Stimulated activated CD4-positive, alpha-beta T cell treated with anti-CD3 and anti-CD28 coated beads, Interleukin-4, amount 100 ng/mL, for 4 hours (primary cell): Measurements from ENCODE around the gene FGF11.
"Not testable (repeated sequence)": the region's sequence is repeated elsewhere in the genome, so short reads cannot be mapped to it uniquely, and the experiment has no call there.

ENCODE experiments used
- DNase-seq, 2 experiments: peaks; one replicate each; pipeline ENCODE4 v3.0.0-alpha.2; 2020

The FGF11 gene

GRCh38 chr17:7464081-7464480 is 24.8 kb downstream of the FGF11 start:
- no peak for DNase-seq

DNA sequence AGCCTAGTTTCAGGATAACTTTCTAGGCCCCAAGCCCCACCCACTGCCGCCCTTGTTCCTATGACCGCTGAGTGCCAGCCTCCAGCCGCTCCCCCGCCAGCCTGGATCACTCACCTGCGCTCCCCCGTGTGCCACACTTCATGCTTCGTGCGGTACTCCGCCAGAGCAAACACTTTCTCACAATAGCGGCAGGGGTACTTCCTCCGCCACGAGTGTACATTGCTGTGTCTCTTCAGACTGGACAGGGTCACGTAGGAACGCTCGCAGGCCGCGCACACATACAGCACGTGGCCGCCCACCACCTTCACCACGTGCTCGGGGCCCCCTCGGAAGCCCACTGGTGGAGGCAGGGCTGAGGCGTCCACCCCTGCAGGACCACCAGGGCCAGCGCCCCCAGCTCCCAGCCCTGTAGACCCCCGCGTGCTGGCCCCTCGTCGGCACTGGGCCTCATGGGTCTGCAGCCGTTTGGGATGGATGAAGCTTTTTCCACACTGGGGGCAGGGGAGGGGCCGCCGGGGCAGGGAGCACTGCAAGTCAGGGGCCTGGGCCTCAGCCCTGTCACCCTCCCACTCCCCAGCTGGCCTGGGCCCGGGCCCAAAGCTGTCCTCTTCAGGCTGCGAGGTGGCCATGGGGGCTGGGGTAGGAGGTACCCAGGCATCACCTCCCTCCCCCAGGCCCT is 26.4 kb downstream of the FGF11 start:
- DNase-seq = no peak

DNA sequence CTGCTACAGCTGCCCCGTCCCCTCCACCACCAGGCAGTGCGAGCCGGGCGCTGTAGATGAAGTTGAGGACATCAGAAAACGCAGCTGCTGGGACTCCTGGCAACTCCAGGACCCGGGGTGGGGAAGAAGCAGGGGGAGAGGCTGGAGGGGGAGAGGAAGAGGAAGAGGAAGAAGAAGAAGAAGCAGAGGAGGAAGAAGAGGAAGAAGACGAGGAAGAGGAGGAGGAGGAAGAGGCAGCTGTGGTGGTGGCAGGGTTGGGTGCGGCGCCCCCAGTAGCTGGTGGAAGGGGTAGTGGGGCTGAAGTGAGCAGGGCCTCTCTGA is 27.0 kb downstream of the FGF11 start:
- DNase-seq = no peak

DNA sequence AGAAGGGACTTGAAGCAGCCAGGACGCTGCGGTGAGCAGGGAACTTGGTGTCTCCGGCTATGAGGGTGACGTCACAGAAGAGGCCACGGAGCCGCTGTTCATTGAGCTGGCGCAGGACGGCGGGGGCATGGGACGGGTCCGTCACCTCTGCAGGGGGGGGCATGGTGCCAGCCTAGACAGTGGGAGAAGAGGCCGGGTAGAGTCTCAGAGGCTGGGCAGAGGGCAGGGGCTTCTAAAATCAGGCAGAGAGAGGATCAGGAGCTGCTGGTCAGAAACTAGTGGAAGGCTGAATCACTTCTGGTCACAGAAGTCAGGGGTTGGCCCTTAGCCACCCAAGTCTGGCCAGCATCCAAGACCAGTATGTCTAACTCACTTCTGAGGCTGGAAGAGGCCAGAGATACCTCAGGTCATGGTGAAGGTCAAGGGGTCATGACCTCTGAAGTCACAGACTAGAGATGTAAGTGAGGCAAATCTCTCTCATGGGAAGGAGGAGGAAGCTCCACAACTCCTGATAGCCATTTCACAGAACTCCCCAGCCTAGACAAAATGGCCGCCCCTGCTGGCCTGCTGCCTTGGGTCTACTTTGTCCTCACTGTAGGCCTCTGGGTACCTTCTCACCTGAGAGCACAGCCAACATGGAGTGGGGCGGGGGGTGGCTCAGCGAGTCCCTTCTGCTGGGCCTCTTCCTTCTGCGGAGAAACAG is 27.5 kb downstream of the FGF11 start:
- DNase-seq = no peak

GRCh38 chr17:7467498-7467897 is 28.2 kb downstream of the FGF11 start:
- no peak for DNase-seq

DNA sequence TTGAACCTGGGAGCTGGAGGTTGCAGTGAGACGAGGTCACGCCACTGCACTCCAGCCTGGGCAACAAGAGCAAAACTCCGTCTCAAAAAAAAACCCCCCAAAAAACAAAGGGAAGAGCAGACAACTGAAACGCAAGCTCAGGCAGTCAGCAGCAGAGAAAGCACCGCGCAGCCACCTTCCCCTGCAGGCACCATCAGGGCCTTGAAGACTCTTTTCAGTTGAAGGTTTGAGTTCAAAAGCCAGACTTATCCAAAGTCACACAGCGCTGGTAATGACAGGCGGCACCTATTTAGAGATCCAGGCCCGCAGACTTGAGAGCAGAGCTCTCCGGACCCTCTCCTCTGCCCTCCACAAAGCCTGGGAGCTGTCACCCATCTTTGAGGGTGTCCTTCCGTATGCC is 29.0 kb downstream of the FGF11 start:
- no peak for DNase-seq

DNA sequence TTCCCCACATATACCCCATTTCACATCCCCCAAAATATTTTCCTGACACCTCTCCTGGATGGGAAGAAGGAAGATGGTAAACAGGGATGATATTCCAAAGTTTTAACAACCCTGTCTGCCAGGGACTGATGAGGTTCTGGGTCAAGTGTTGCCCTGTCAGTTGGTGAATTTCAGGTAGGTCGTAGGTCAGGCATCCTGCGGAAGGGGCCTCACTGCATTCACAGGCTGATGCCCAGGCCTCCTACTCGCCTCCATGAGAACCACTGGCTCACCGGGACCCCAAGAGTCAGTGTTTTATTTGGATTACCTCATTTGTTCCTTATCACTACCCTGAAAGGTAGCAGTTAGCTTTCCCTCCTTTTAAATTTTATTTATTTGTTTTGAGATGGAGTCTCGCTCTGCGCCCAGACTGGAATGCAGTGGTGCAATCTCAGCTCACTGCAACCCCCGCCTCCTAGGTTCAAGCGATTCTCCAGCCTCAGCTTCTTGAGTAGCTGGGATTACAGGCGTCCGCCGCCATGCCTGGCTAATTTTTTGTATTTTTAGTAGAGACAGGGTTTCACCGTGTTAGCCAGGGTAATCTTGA is 29.6 kb downstream of the FGF11 start:
- no peak for DNase-seq

GRCh38 chr17:7469843-7470242 is 30.5 kb downstream of the FGF11 start:
- DNase-seq = not testable (repeated sequence)

DNA sequence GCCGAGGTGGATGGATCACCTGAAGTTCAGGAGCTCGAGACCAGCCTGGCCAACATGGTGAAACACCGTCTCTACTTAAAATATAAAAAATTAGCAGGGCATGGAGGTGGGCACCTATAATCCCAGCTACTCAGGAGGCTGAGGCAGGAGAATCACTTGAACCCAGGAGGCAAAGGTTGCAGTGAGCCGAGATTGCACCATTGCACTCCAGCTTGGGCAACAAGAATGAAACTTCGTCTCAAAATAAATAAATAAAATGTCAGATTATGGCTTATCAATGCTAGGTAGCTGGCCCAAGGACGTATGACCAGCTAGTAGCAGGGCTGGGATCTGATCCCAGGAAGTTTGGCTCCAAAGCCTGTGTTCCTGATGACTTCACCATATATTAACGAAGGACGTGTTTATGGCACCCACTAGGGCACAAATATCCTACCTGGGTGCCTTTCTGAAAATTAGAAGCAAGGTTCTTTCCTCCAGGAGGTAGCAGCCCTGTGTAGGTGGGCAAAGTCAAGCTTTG is 31.2 kb downstream of the FGF11 start:
- DNase-seq = not testable (repeated sequence)

- DNase-seq = no peak
Measured at GRCh38 chr17:7471729-7472128, 32.4 kb downstream of the FGF11 start.

DNA sequence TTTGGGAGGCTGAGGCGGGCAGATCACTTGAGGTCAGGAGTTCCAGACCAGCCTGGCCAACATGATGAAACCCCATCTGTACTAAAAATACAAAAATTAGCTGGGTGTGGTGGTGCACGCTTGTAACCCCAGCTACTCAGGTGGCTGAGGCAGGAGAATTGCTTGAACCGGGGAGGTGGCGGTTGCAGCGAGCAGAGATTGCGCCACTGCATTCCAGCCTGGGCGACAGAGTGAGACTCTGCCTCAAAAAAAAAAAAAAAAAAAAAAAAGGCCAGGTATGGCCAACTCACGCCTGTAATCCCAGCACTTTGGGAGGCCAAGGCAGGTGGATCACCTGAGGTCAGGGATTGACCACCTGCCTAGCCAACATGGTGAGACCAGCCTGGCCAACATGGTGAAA is 35.5 kb downstream of the FGF11 start:
- not testable (repeated sequence) for DNase-seq

GRCh38 chr17:7475764-7476422 is 36.6 kb downstream of the FGF11 start:
- DNase-seq = no peak

DNA sequence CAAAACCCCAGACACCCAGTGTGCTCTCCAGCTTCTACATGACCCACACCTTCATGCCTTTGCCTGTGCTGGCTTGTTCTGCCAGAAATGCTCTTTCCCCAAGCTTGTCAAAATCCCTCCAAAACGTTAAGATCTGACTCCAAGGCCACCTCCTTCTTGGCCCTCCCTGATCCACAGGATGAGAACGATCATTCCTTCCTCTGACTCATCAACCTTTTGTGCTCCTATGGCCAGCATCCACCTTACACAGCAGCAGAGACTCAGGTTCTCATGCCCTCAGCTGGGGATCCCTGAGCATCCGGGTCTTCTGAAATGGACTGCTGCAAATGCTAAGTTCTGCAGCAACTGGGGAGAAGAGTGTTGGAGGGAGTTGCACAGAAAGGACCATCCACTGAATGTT is 37.2 kb downstream of the FGF11 start:
- no peak for DNase-seq

GRCh38 chr17:7476951-7477350 is 37.6 kb downstream of the FGF11 start:
- DNase-seq = no peak

GRCh38 chr17:7477392-7478275 is 38.3 kb downstream of the FGF11 start:
- DNase-seq = peak; percentile 33 to 40

GRCh38 chr17:7478276-7479212 is 39.2 kb downstream of the FGF11 start:
- peak; percentile 52 for DNase-seq

GRCh38 chr17:7479213-7480088 is 40.1 kb downstream of the FGF11 start, which contains the start of gene ZBTB4:
ZBTB4 (minus strand) TSS chr17:7479631; CDS start chr17:7466801, 12,830 bp downstream.
- DNase-seq = peak; percentile 53 to 66

GRCh38 chr17:7480089-7480384 is 40.7 kb downstream of the FGF11 start:
- DNase-seq = no peak

GRCh38 chr17:7481275-7481674 is 42.0 kb downstream of the FGF11 start, which contains the start of gene SLC35G6:
SLC35G6 (plus strand) TSS chr17:7481446; CDS start chr17:7481517, 71 bp downstream.
- not testable (repeated sequence) for DNase-seq
